Adipocyte (in vitro differentiated cells): ENCODE results near the gene CAVIN2.

Source experiments
- DNase-seq: peaks from one replicate; pipeline ENCODE4 v3.0.0-alpha.2; 2015; ENCODE audit warnings: low read depth
- H3K27me3 ChIP-seq: replicated peaks from 2 replicates; pipeline ENCODE4 v1.7.0; 2013; ENCODE audit warnings: mild to moderate bottlenecking, low read length, moderate library complexity; ENCODE audit not compliant: control insufficient read depth, insufficient read depth
- H3K36me3 ChIP-seq: 2 replicates; pipeline ENCODE4 v1.7.0; 2013; ENCODE audit warnings: low read length, mild to moderate bottlenecking, moderate library complexity; ENCODE audit not compliant: control insufficient read depth, insufficient read depth, severe bottlenecking
- H3K4me1 ChIP-seq: 2 replicates; pipeline ENCODE4 v1.7.0; 2013; ENCODE audit warnings: mild to moderate bottlenecking, low read length, moderate library complexity; ENCODE audit not compliant: control insufficient read depth, insufficient read depth
- H3K4me3 ChIP-seq: 2 replicates; pipeline ENCODE4 v1.7.0; 2013; ENCODE audit warnings: mild to moderate bottlenecking, low read length, moderate library complexity
- H3K9ac ChIP-seq: 2 replicates; pipeline ENCODE4 v1.7.0; 2013; ENCODE audit warnings: mild to moderate bottlenecking, low read length, moderate library complexity
- H3K9me3 ChIP-seq: 2 replicates; pipeline ENCODE4 v1.7.0; 2013; ENCODE audit warnings: mild to moderate bottlenecking, low read length, moderate library complexity; ENCODE audit not compliant: control insufficient read depth

The CAVIN2 gene

GRCh38 chr2:191836853-191837769 lies 9.8 kb downstream of the CAVIN2 start:
- H3K36me3 ChIP-seq: peaks cover 10% of the 10 kb centered on the region
- DNase-seq: peak; percentile 48
- no peaks in the 10 kb centered on the region for H3K9me3 ChIP-seq
- H3K4me3 ChIP-seq: no peak overlapping the region
- peaks cover 13% of the 10 kb centered on the region for H3K4me1 ChIP-seq
- H3K27me3 ChIP-seq: no peaks in the 10 kb centered on the region
- H3K9ac ChIP-seq: no peak overlapping the region

GRCh38 chr2:191836471-191836852 lies 10.4 kb downstream of the CAVIN2 start:
- H3K27me3 ChIP-seq: no peaks in the 10 kb centered on the region
- no peak for DNase-seq

GRCh38 chr2:191835539-191836350 lies 11.1 kb downstream of the CAVIN2 start:
- Histone ChIP-seq H3K4me3 (no peak overlapping the region), H3K4me1 (peaks cover 13% of the 10 kb centered on the region), H3K27me3 (no peaks in the 10 kb centered on the region), H3K9ac (no peak overlapping the region), H3K36me3 (peaks cover 10% of the 10 kb centered on the region), H3K9me3 (no peaks in the 10 kb centered on the region)
- DNase-seq: peak; percentile 35

More at GRCh38 chr2:191836471-191836852, 10.4 kb downstream of the CAVIN2 start:
- Histone ChIP-seq H3K4me1 (peaks cover 13% of the 10 kb centered on the region), H3K9me3 (no peaks in the 10 kb centered on the region), H3K4me3 (no peak overlapping the region), H3K36me3 (peaks cover 10% of the 10 kb centered on the region), H3K9ac (no peak overlapping the region)

- H3K9ac ChIP-seq: no peak overlapping the region
- H3K36me3 ChIP-seq: peaks cover 10% of the 10 kb centered on the region
- H3K9me3 ChIP-seq: no peaks in the 10 kb centered on the region
- H3K4me1 ChIP-seq: peaks cover 13% of the 10 kb centered on the region
- DNase-seq: no peak
- H3K27me3 ChIP-seq: no peaks in the 10 kb centered on the region
- H3K4me3 ChIP-seq: no peak overlapping the region
Measured at GRCh38 chr2:191835100-191835499, 11.8 kb downstream of the CAVIN2 start.

GRCh38 chr2:191833356-191833755 lies 13.5 kb downstream of the CAVIN2 start:
- H3K4me3 ChIP-seq: no peak overlapping the region
- H3K9me3 ChIP-seq: no peaks in the 10 kb centered on the region
- no peaks in the 10 kb centered on the region for H3K27me3 ChIP-seq
- no peak overlapping the region for H3K9ac ChIP-seq
- DNase-seq: no peak
- H3K36me3 ChIP-seq: peaks cover 10% of the 10 kb centered on the region
- peaks cover 13% of the 10 kb centered on the region for H3K4me1 ChIP-seq

- H3K9me3 ChIP-seq: no peaks in the 10 kb centered on the region
- H3K36me3 ChIP-seq: peaks cover 10% of the 10 kb centered on the region
- H3K27me3 ChIP-seq: no peaks in the 10 kb centered on the region
- H3K9ac ChIP-seq: no peak overlapping the region
- no peak overlapping the region for H3K4me3 ChIP-seq
- H3K4me1 ChIP-seq: peaks cover 10% of the 10 kb centered on the region
- DNase-seq: no peak
Measured at GRCh38 chr2:191832668-191833067, 14.2 kb downstream of the CAVIN2 start.

GRCh38 chr2:191831410-191831994 lies 15.4 kb downstream of the CAVIN2 start:
- DNase-seq: no peak
- Histone ChIP-seq H3K4me1 (no peaks in the 10 kb centered on the region), H3K9ac (no peak overlapping the region), H3K36me3 (peaks cover 10% of the 10 kb centered on the region), H3K9me3 (no peaks in the 10 kb centered on the region), H3K27me3 (no peaks in the 10 kb centered on the region), H3K4me3 (no peak overlapping the region)

- H3K4me3 ChIP-seq: no peak overlapping the region
- no peak for DNase-seq
- no peaks in the 10 kb centered on the region for H3K27me3 ChIP-seq
- no peaks in the 10 kb centered on the region for H3K9me3 ChIP-seq
- H3K4me1 ChIP-seq: no peaks in the 10 kb centered on the region
- H3K36me3 ChIP-seq: no peaks in the 10 kb centered on the region
- H3K9ac ChIP-seq: no peak overlapping the region
Measured at GRCh38 chr2:191824398-191824797, 22.5 kb downstream of the CAVIN2 start.

GRCh38 chr2:191821078-191821477 lies 25.8 kb downstream of the CAVIN2 start:
- H3K9me3 ChIP-seq: no peaks in the 10 kb centered on the region
- H3K9ac ChIP-seq: no peak overlapping the region
- DNase-seq: no peak
- no peaks in the 10 kb centered on the region for H3K4me1 ChIP-seq
- H3K27me3 ChIP-seq: no peaks in the 10 kb centered on the region
- H3K4me3 ChIP-seq: no peak overlapping the region
- no peaks in the 10 kb centered on the region for H3K36me3 ChIP-seq

- Histone ChIP-seq H3K36me3 (no peaks in the 10 kb centered on the region), H3K9me3 (no peaks in the 10 kb centered on the region), H3K9ac (no peak overlapping the region), H3K4me3 (no peak overlapping the region), H3K4me1 (no peaks in the 10 kb centered on the region), H3K27me3 (no peaks in the 10 kb centered on the region)
- DNase-seq: no peak
Measured at GRCh38 chr2:191818725-191819350, 28.1 kb downstream of the CAVIN2 start.

GRCh38 chr2:191818133-191818532 lies 28.8 kb downstream of the CAVIN2 start:
- H3K27me3 ChIP-seq: no peaks in the 10 kb centered on the region
- DNase-seq: no peak
- H3K4me3 ChIP-seq: no peak overlapping the region
- no peaks in the 10 kb centered on the region for H3K9me3 ChIP-seq
- no peak overlapping the region for H3K9ac ChIP-seq
- H3K4me1 ChIP-seq: no peaks in the 10 kb centered on the region
- no peaks in the 10 kb centered on the region for H3K36me3 ChIP-seq
